Esophagus muscularis mucosa (tissue), 4 donors: ENCODE data around the gene ATP6V1F.

ENCODE experiments used
- CTCF ChIP-seq, 3 experiments: fragments of 200-600 bp in 2 of 3; fragments of 450-650 bp in 1 of 3; sonication (generic) in 2 of 3; IDR thresholded peaks; one replicate each; pipeline ENCODE4 v1.5.1; 2017 to 2019; ENCODE audit warnings: antibody characterized with exemption in 3 of 3, mild to moderate bottlenecking in 2 of 3, moderate library complexity in 1 of 3
- EP300 ChIP-seq: sonication (generic); formaldehyde crosslinking; IDR thresholded peaks from one replicate; pipeline ENCODE4 v1.6.1; 2017; ENCODE audit warnings: antibody characterized with exemption
- POLR2A ChIP-seq: fragments of 450-650 bp; IDR thresholded peaks from one replicate; pipeline ENCODE4 v1.6.1; 2017; ENCODE audit warnings: antibody characterized with exemption, moderate library complexity, mild to moderate bottlenecking, low read depth

DNA sequence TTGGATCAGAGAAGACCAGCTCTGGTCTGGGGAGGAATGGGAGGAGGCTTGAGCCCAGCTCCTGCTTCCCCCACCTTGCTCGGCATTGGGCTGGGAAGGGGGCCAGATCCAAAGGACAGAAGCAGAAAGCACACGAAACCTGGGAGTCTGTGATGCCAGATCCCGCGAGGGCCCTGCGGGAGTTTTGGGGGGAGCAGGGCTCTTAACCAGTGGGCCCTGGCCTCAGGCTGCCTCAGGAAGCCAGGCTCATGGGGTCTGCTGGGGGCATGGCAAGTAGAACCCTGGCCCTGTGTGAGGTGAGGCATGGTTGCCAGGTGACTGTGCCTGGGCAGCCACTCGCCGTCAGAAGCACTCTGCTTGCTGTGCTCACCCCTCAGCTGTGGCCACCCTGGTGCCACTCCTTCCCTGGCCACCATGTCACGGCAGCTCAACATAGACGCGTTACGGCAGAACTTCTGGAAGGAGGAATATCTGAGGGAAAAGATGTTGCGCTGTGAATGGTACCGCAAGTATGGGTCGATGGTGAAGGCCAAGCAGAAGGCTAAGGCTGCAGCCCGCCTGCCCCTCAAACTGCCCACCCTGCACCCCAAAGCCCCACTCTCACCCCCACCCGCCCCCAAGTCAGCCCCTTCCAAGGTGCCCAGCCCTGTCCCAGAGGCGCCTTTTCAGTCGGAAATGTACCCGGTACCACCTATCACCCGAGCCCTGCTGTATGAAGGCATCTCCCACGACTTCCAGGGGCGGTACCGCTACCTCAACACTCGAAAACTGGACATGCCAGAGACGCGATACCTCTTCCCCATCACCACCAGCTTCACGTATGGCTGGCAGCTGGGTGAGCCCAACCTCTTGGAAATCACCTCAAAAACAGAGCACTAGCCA, 3.6 kb downstream of the ATP6V1F start:
- TF ChIP-seq CTCF (IDR thresholded peaks at IDR 0.05) (no peak), EP300 (no peak), POLR2A (no peak)
